Measurements from ENCODE around the gene CAMK2A.

DNA sequence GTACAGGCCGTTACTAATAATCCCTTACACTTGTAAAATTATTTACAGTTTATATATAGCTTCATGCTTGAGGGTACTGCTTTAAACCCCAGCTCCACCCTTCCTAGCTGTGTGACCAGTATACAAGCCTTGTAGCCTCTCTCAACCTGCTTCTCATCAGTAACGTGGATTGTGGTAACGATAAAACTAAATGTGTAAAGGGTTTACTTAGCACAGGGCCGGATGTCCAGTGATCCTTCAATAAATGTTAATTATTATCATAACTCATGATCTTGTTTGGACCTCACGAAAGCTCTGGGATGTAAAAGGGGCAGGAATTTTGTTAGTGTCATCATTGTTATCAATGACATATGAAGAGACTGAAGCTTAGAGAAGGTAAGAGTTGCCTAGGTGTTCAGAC is 20.7 kb upstream of the CAMK2A start:
- TF ChIP-seq EZH2phosphoT487 (IDR thresholded peaks at IDR 0.05; ENCODE audit: borderline replicate concordance, low read length), result no peak
- TF ChIP-seq, protein P1, sequence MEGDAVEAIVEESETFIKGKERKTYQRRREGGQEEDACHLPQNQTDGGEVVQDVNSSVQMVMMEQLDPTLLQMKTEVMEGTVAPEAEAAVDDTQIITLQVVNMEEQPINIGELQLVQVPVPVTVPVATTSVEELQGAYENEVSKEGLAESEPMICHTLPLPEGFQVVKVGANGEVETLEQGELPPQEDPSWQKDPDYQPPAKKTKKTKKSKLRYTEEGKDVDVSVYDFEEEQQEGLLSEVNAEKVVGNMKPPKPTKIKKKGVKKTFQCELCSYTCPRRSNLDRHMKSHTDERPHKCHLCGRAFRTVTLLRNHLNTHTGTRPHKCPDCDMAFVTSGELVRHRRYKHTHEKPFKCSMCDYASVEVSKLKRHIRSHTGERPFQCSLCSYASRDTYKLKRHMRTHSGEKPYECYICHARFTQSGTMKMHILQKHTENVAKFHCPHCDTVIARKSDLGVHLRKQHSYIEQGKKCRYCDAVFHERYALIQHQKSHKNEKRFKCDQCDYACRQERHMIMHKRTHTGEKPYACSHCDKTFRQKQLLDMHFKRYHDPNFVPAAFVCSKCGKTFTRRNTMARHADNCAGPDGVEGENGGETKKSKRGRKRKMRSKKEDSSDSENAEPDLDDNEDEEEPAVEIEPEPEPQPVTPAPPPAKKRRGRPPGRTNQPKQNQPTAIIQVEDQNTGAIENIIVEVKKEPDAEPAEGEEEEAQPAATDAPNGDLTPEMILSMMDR (IDR thresholded peaks at IDR 0.05; ENCODE audit: low read depth, low read length, poor library complexity, severe bottlenecking), result no peak
